ENCODE data around the gene RABGAP1L.
"Not testable (repeated sequence)": the region's sequence is repeated elsewhere in the genome, so short reads cannot be mapped to it uniquely, and the experiment has no call there.

RABGAP1L gene

DNA sequence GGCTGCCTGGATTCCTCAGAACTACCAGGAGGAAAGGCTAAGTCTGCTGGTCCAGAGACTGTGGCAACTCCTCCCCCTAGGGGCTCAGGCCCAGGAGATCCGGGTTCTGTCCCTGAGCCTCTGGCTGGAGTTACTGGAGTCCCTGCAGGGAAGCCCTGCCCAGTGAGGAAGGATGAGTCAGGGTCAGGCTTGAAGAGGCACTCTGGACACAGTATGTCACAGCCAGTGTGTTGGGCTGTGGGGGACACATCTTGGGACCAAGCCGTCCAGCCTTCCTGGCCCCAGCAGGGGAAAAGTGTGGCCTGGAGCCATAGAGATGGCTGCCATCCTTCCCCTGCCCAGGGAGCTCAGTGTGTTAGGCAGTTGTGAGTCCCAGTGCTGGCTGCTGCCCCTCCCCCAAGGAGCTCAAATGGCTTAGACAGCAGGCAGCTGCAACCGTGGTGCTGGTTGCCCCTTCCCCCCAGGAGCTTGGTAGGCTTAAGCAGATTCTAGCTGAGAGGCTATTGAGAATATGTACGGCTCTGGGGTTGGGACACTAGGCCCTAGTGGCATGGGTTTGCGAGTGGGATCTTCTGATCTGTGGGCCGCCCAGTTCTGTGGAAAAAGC is 28.2 kb upstream of the RABGAP1L start:
- H3K9me3 ChIP-seq (ENCODE audit: control insufficient read depth, low read length), result no peaks in the 10 kb centered on the region

DNA sequence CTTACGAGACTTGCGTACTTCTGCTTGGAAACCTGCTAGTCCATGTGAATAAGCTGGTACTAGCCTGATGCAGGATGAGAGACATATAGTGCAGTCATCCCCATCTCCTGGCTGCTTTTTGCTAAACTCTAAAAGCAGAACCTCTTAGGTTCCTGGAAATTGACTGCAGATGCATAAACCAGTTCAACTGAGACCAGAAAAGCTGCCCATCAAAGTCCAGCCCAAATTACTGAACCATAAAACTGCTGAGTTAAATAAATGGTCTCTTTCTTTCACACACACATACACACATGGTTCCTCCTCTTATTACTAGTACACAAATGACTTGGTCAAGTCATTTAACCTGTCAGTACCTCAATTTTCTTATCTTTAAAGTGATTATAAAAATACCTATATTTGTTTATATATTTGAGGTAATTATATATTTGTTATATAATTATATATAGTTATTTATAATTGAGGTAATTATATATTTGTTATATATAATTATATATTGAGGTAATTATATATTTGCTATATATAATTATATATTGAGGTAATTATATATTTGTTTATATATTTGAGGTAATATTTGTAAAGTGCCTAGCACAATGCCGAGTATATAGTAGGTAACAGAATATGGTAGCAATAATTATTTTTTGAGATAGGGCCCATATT is 25.2 kb upstream of the RABGAP1L start:
- H3K27ac ChIP-seq (ENCODE audit: insufficient read depth, low read length, poor library complexity, severe bottlenecking), result no peak overlapping the region
- no peaks in the 10 kb centered on the region for H3K27me3 ChIP-seq (replicated peaks; ENCODE audit: control insufficient read depth, insufficient read depth, low read length, poor library complexity, severe bottlenecking)
- no peaks in the 10 kb centered on the region for H3K9me3 ChIP-seq (ENCODE audit: control insufficient read depth, low read length)
- DNase-seq, result no peak
- no peak overlapping the region for H3K4me3 ChIP-seq (ENCODE audit: insufficient read depth, low read depth, low read length, poor library complexity, severe bottlenecking)
- no peaks in the 10 kb centered on the region for H3K4me1 ChIP-seq (ENCODE audit: control insufficient read depth, insufficient read depth, low read length, poor library complexity, severe bottlenecking)
- H3K36me3 ChIP-seq (ENCODE audit: control insufficient read depth, insufficient read depth, low read length), result no peaks in the 10 kb centered on the region

More for the DNA sequence above, 28.2 kb upstream of the RABGAP1L start:
- no peak for DNase-seq
- H3K4me1 ChIP-seq (ENCODE audit: control insufficient read depth, insufficient read depth, low read length, poor library complexity, severe bottlenecking), result no peaks in the 10 kb centered on the region
- H3K36me3 ChIP-seq (ENCODE audit: control insufficient read depth, insufficient read depth, low read length), result no peaks in the 10 kb centered on the region
- no peaks in the 10 kb centered on the region for H3K27me3 ChIP-seq (replicated peaks; ENCODE audit: control insufficient read depth, insufficient read depth, low read length, poor library complexity, severe bottlenecking)
- no peak overlapping the region for H3K4me3 ChIP-seq (ENCODE audit: insufficient read depth, low read depth, low read length, poor library complexity, severe bottlenecking)
- H3K27ac ChIP-seq (ENCODE audit: insufficient read depth, low read length, poor library complexity, severe bottlenecking), result no peak overlapping the region

DNA sequence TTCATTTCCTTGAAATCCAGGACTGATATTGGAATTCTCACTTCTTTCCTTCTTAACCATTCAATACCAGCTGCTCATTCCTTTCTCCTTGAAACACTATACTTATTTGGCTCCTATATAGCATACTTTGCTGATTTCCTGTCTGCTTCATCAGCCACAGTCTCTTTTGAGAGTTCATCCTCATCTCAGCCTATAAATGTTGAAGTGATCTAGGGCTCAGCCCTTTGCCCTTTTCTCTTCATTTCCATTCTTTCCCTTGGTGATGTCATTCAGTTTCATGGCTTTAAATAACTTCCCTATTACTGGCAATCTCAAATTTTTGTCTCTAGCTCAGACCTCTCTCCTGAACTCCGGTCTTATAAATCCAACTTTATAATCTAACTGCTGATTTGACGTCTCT is 24.1 kb upstream of the RABGAP1L start:
- H3K36me3 ChIP-seq (ENCODE audit: control insufficient read depth, insufficient read depth, low read length), result no peaks in the 10 kb centered on the region
- no peak for DNase-seq
- no peaks in the 10 kb centered on the region for H3K27me3 ChIP-seq (replicated peaks; ENCODE audit: control insufficient read depth, insufficient read depth, low read length, poor library complexity, severe bottlenecking)

DNA sequence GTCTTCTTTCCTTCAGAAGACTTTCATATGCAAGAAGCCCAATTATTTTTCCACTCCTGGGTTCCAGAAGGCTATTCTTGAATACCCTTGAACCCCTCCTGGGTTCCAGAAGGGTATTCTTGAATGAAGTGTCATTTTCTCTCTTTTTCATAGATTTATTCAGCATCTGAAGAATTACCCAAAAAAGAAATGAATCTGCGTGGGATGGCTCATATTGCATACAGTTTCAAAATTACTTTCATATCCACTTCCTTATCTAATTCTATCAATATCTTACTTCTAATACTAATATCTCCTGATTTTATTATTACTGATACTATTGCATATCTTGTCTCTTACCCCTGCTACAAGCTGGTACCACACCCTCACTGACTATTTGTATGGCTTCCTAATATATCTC is 22.6 kb upstream of the RABGAP1L start:
- H3K27ac ChIP-seq (ENCODE audit: insufficient read depth, low read length, poor library complexity, severe bottlenecking), result no peak overlapping the region
- no peaks in the 10 kb centered on the region for H3K9me3 ChIP-seq (ENCODE audit: control insufficient read depth, low read length)
- H3K4me3 ChIP-seq (ENCODE audit: insufficient read depth, low read depth, low read length, poor library complexity, severe bottlenecking), result no peak overlapping the region
- no peak for DNase-seq
- no peaks in the 10 kb centered on the region for H3K27me3 ChIP-seq (replicated peaks; ENCODE audit: control insufficient read depth, insufficient read depth, low read length, poor library complexity, severe bottlenecking)
- no peaks in the 10 kb centered on the region for H3K36me3 ChIP-seq (ENCODE audit: control insufficient read depth, insufficient read depth, low read length)
- no peaks in the 10 kb centered on the region for H3K4me1 ChIP-seq (ENCODE audit: control insufficient read depth, insufficient read depth, low read length, poor library complexity, severe bottlenecking)

More for the DNA sequence above, 24.1 kb upstream of the RABGAP1L start:
- Histone ChIP-seq H3K9me3 (ENCODE audit: control insufficient read depth, low read length) (no peaks in the 10 kb centered on the region), H3K4me3 (ENCODE audit: insufficient read depth, low read depth, low read length, poor library complexity, severe bottlenecking) (no peak overlapping the region), H3K4me1 (ENCODE audit: control insufficient read depth, insufficient read depth, low read length, poor library complexity, severe bottlenecking) (no peaks in the 10 kb centered on the region), H3K27ac (ENCODE audit: insufficient read depth, low read length, poor library complexity, severe bottlenecking) (no peak overlapping the region)

DNA sequence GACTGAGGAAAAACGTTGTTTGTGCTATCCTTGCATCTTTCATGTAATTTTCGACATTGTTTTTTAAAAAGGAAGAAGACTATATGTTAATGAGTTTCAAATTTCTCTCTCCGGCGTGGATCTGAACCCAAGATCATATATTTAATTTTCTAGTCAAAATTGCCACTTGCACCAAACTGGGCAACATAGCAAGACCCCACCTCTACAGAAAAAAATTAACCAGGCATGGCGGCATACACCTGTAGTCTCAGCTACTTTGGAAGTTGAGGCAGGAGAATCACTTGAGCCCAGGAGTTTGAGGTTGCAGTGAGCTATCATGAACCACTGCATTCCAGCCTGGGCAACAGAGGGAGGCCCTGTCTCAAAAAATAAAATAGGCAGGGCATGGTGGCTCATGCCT is 16.5 kb upstream of the RABGAP1L start:
- DNase-seq, result no peak
- Histone ChIP-seq H3K4me3 (ENCODE audit: insufficient read depth, low read depth, low read length, poor library complexity, severe bottlenecking) (no peak overlapping the region), H3K4me1 (ENCODE audit: control insufficient read depth, insufficient read depth, low read length, poor library complexity, severe bottlenecking) (no peaks in the 10 kb centered on the region)

DNA sequence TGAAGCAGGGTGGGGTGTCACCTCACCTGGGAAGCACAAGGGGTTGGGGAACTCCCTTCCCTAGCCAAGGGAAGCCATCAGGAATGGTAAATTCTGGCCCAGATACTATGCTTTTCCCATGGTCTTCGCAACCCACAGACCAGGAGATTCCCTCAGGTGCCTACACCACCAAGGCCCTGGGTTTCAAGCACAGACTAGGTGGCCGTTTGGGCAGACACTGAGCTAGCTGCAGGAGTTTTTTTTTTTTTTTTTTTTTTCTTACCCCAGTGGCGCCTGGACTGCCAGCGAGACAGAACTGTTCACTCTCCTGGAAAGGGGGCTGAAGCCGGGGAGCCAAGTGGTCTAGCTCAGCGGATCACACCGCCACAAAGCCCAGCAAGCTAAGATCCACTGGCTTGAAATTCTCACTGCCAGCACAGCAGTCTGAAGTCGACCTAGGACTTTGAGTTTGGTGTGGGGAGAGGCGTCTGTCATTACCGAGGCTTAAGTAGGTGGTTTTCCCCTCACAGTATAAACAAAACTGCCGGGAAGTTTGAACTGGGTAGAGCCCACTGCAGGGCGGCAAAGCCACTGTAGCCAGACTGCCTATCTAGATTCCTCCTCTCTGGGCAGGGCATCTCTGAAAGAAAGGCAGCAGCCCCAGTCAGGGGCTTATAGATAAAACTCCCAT is 15.5 kb upstream of the RABGAP1L start:
- not testable (repeated sequence) for H3K27me3 ChIP-seq (replicated peaks; ENCODE audit: control insufficient read depth, insufficient read depth, low read length, poor library complexity, severe bottlenecking); H3K36me3 ChIP-seq (ENCODE audit: control insufficient read depth, insufficient read depth, low read length); H3K9me3 ChIP-seq (ENCODE audit: control insufficient read depth, low read length); DNase-seq; H3K4me1 ChIP-seq (ENCODE audit: control insufficient read depth, insufficient read depth, low read length, poor library complexity, severe bottlenecking); H3K4me3 ChIP-seq (ENCODE audit: insufficient read depth, low read depth, low read length, poor library complexity, severe bottlenecking); H3K27ac ChIP-seq (ENCODE audit: insufficient read depth, low read length, poor library complexity, severe bottlenecking)

More for the DNA sequence above, 16.5 kb upstream of the RABGAP1L start:
- H3K36me3 ChIP-seq (ENCODE audit: control insufficient read depth, insufficient read depth, low read length), result no peaks in the 10 kb centered on the region
- no peaks in the 10 kb centered on the region for H3K9me3 ChIP-seq (ENCODE audit: control insufficient read depth, low read length)
- no peak overlapping the region for H3K27ac ChIP-seq (ENCODE audit: insufficient read depth, low read length, poor library complexity, severe bottlenecking)
- H3K27me3 ChIP-seq (replicated peaks; ENCODE audit: control insufficient read depth, insufficient read depth, low read length, poor library complexity, severe bottlenecking), result no peaks in the 10 kb centered on the region

DNA sequence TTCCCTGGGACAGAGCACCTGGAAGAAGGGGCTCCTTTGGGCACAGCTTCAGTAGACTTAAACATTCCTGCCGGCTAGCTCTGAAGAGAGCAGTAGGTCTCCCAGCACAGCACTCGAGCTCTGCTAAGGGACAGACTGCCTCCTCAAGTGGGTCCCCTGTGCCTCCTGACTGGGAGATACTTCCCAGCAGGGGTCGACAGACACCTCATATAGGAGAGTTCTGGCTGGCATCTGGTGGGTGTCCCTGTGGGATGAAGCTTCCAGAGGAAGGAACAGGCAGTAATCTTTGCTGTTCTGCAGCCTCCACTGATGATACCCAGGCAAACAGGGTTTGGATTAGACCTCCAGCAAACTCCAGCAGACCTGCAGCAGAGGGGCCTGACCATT is 14.9 kb upstream of the RABGAP1L start:
- not testable (repeated sequence) for H3K27me3 ChIP-seq (replicated peaks; ENCODE audit: control insufficient read depth, insufficient read depth, low read length, poor library complexity, severe bottlenecking); DNase-seq; H3K9me3 ChIP-seq (ENCODE audit: control insufficient read depth, low read length); H3K4me1 ChIP-seq (ENCODE audit: control insufficient read depth, insufficient read depth, low read length, poor library complexity, severe bottlenecking); H3K4me3 ChIP-seq (ENCODE audit: insufficient read depth, low read depth, low read length, poor library complexity, severe bottlenecking); H3K27ac ChIP-seq (ENCODE audit: insufficient read depth, low read length, poor library complexity, severe bottlenecking); H3K36me3 ChIP-seq (ENCODE audit: control insufficient read depth, insufficient read depth, low read length)

DNA sequence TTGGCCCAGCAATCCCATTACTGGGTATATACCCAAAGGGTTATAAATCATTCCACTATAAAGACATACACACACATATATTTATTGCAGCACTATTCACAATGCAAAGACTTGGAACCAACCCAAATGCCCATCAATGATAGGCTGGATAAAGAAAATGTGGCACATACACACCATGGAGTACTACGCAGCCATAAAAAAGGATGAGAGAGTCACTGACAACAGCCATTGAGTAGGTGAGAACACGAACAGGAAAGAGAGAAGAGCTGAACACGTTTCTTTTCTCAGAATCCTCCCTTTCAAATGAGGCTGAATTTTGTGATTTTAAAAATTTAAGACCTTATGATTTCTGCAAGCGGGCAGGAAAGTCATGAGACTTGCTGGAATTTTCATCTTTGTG is 10.1 kb upstream of the RABGAP1L start:
- Histone ChIP-seq H3K4me3 (ENCODE audit: insufficient read depth, low read depth, low read length, poor library complexity, severe bottlenecking) (no peak overlapping the region), H3K4me1 (ENCODE audit: control insufficient read depth, insufficient read depth, low read length, poor library complexity, severe bottlenecking) (peaks cover 9% of the 10 kb centered on the region), H3K27ac (ENCODE audit: insufficient read depth, low read length, poor library complexity, severe bottlenecking) (no peak overlapping the region), H3K9me3 (ENCODE audit: control insufficient read depth, low read length) (no peaks in the 10 kb centered on the region), H3K36me3 (ENCODE audit: control insufficient read depth, insufficient read depth, low read length) (no peaks in the 10 kb centered on the region), H3K27me3 (replicated peaks; ENCODE audit: control insufficient read depth, insufficient read depth, low read length, poor library complexity, severe bottlenecking) (no peaks in the 10 kb centered on the region)
- DNase-seq, result no peak

DNA sequence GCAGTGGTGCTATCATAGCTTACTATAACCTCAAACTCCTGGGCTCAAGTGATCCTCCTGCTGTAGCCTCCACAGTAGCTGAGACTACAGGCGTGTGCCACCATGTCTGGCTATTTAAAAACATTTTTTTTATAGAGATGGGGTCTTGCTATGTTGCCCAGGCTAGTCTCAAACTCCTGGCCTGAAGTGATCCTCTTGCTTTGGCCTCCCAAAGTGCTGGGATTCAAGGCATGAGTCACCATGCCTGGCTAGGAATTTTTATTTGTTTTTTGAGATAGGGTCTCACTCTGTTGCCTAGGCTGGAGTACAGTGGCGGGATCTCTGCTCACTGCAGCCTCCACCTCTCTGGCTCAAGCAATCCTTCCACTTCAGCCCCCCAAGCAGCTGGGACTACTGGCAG is 8.8 kb upstream of the RABGAP1L start:
- Histone ChIP-seq H3K36me3 (ENCODE audit: control insufficient read depth, insufficient read depth, low read length) (no peaks in the 10 kb centered on the region), H3K4me3 (ENCODE audit: insufficient read depth, low read depth, low read length, poor library complexity, severe bottlenecking) (no peak overlapping the region), H3K27ac (ENCODE audit: insufficient read depth, low read length, poor library complexity, severe bottlenecking) (no peak overlapping the region), H3K27me3 (replicated peaks; ENCODE audit: control insufficient read depth, insufficient read depth, low read length, poor library complexity, severe bottlenecking) (no peaks in the 10 kb centered on the region), H3K4me1 (ENCODE audit: control insufficient read depth, insufficient read depth, low read length, poor library complexity, severe bottlenecking) (peaks cover 9% of the 10 kb centered on the region), H3K9me3 (ENCODE audit: control insufficient read depth, low read length) (no peaks in the 10 kb centered on the region)
- DNase-seq, result no peak

DNA sequence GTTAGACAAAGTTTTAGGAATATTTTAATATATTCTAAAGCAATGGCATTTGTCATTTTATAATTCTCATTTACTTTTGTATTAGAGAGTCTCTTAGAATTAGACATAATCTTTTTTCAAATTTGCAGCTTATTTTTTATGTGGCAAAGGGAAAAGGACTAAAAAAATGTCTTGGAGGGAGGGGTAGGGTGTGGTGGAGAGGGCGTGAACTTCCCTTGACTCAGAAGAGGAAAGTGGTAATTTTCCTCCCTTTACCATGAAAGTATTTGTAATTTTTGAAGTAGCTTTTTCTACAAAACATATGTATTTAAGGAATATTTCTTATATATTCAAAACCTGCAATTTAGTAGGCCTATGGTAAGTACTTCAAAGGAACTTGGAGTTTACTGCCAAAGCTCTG is 6.9 kb upstream of the RABGAP1L start:
- Histone ChIP-seq H3K9me3 (ENCODE audit: control insufficient read depth, low read length) (no peaks in the 10 kb centered on the region), H3K27ac (ENCODE audit: insufficient read depth, low read length, poor library complexity, severe bottlenecking) (no peak overlapping the region), H3K4me1 (ENCODE audit: control insufficient read depth, insufficient read depth, low read length, poor library complexity, severe bottlenecking) (peaks cover 9% of the 10 kb centered on the region), H3K36me3 (ENCODE audit: control insufficient read depth, insufficient read depth, low read length) (no peaks in the 10 kb centered on the region), H3K27me3 (replicated peaks; ENCODE audit: control insufficient read depth, insufficient read depth, low read length, poor library complexity, severe bottlenecking) (no peaks in the 10 kb centered on the region), H3K4me3 (ENCODE audit: insufficient read depth, low read depth, low read length, poor library complexity, severe bottlenecking) (no peak overlapping the region)
- DNase-seq, result no peak

Measured in effector memory CD4-positive, alpha-beta T cell (primary cell).